Body of pancreas (tissue), 4 donors: ENCODE measurements around the gene ADAMTS15.

Experiments used
- CTCF ChIP-seq, 7 experiments: fragments of 450-650 bp in 4 of 7; fragments of 200-600 bp in 3 of 7; sonication (generic) in 3 of 7; IDR thresholded peaks; one replicate each; pipeline ENCODE4 v1.5.1; 2016 to 2019; ENCODE audit warnings: antibody characterized with exemption in 7 of 7
- POLR2A ChIP-seq, 3 donors: fragments of 450-650 bp; IDR thresholded peaks; one replicate each; pipeline ENCODE4 v1.6.1; 2016; ENCODE audit warnings: antibody characterized with exemption in 3 of 3, mild to moderate bottlenecking in 2 of 3

DNA sequence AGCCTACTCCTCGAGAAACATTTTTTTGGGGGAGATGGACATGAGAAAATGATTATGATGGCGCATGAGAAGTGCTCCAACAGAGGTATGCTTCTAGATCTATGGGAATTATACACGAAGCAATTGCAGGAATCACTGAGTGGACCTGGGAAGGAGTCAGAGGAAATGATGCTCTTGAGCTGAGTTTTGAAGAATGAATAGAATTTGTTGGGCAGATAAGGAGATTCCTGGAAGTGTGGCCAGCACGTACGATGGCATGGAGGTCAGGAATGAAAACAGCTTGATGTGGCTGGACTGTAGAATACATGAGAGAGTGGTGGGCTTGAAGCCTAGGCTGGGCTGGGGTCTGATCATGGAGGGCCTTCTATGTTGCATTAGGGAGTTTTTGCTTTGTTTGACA is 31.7 kb downstream of the ADAMTS15 start:
- TF ChIP-seq CTCF (IDR thresholded peaks at IDR 0.05): no peak
- TF ChIP-seq POLR2A (IDR thresholded peaks at IDR 0.05): no peak
